CD4-positive, alpha-beta T cell treated with Interleukin-2 at 100 ng/mL for 4 hours (primary cell): ENCODE results near the gene IER5L.
A peak's percentile ranks its signal among the peaks of the same experiment; 100 is the strongest.
"Not testable (repeated sequence)": the region's sequence is repeated elsewhere in the genome, so short reads cannot be mapped to it uniquely, and the experiment has no call there.

Source experiments
- DNase-seq: peaks from one replicate; pipeline ENCODE4 v3.0.0-alpha.2; 2020; ENCODE audit warnings: low spot score

The IER5L gene

DNA sequence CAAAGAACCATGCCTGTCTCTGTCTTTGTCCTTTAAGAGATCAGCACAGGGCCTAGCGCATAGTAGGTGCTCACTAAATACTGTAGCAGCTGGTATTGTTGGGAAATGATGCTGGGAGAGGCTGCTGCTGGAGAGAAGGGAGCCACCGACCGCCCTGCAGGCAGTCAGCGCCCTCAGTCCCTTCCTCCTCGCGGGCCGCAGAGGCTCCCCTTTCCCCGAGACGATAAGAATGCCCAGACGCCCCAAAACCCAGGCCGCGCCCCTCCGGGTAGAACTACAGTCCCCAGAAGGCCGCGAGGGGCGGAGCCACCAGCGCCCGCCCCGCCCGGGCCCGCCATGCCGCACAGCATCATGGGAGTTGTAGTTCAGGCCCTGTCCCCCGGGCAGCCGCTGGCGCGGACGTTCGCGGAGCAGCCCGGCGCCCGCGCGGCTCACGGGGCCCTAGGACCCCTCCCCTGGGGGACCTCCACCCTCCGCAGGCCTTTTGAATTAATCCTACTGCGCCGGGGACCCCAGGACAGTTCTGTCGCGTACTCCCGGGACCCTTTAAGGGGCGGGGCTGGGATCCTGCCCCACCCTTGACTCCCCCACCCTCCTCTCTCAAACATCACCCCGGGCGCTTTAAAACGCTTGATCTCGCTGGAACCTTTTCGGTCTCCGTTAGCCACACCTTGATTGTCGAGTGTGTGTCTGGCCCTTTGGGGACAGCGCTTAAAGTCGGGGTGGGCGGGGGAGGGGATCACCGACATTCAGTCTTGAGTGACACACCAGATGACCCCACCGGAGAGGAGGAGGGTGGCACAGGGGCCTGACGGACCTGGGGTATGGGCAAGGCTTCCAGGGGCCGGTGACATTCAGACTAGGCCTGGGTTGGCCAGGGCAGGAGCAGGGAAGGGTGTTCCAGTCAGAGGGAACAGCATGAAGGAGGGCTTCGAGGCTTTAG, 24.8 kb upstream of the IER5L start:
- peak; percentile 91 for DNase-seq

- DNase-seq: no peak
These were observed 23.8 kb upstream of the IER5L start for GRCh38 chr9:129201866-129202265.

DNA sequence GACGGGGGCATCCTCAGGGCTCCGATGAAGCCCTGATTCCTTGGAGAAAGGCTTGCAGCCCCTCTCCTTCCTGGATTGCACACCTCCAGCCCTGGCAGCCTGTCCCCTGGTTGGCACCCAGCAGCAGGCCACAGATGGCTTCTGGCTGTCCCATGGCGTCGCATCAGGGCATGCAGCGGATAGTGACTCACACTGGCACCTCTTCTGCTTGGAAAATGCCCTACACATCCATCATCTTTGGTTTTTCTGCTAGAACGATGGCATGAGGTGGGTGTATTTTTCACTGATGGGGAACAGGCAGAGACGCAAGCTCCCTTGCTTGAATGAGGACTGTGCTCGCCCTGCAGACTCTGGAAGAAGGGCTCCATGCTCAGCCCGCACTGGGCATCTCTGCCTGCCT, 23.2 kb upstream of the IER5L start:
- no peak for DNase-seq

DNA sequence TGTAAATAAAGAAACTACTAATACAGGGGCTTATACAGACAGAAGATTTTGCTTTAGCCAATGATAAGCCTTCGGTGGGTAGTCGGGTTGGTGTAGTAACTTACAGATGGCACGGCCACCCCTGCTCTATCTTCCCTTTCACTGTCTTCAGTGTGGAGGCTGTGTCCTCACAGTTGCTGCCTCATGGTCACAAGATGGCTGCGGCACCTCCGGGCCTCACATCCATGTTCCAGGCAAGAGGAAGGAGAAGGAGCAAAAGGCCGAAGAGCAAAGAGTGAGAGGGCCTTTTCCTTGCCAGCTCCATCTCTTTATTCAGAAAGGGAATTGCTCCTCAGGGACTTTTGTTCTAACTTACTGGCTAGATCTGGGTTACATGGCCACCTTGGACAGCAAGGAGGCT, 22.2 kb upstream of the IER5L start:
- no peak for DNase-seq

- DNase-seq: no peak
These were observed 21.0 kb upstream of the IER5L start for GRCh38 chr9:129199044-129199435.

DNA sequence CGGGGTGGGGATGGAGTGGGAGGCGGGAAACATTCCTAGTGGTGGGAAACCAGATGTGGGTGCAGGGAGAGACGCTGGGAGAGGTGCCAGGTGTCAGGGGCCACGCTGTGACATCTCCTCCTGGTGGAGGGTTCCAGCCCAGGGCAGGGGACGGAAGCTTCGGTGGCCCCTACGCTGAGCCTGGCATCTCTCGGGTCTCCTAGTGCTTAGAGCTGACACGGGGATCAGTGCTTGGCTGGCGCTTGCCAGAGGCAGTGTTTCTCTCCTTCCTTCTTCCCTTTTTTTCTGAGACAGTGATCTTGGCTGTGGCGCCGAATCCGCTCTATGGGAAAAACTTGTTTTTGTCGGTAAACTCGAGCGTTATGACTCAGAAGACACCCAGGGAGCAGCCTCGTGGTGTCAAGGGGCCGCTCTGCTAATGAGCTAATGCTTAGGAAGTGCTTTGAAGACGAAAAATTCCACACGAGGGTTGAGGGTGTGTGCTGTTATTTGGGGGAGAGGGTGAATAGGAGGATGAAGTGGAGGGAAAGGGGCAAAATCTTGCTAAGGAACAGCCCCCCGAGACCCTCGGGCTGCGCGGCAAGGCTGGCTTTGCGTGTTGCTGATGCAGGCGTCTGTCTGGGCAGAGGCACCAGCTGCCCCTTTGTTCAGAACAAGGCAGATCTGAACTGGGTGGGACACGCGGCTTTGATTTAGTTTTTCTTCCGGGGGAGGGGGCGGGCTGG, 20.4 kb upstream of the IER5L start:
- DNase-seq: no peak

GRCh38 chr9:129197978-129198318, 19.9 kb upstream of the IER5L start:
- no peak for DNase-seq

DNA sequence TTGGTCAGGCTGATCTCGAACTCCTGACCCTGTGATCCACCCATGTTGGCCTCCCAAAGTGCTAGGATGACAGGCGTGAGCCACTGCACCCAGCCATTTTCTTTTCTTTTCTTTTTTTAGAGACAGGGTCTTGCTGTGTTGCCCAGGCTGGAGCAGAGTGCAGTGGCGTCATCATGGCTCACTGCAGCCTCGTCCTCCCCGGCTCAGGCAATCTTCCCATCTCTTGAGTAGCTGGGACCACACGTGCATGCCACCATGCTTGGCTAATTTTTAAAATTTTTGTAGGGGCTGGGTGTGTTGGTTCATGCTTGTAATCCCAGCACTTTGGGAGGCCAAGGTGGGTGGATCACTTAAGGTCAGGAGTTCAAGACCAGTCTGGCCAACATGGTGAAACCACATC, 19.0 kb upstream of the IER5L start:
- not testable (repeated sequence) for DNase-seq

- no peak for DNase-seq
These were observed 17.5 kb upstream of the IER5L start for GRCh38 chr9:129195606-129196005.

- no peak for DNase-seq
These were observed 16.2 kb upstream of the IER5L start for GRCh38 chr9:129194221-129194620.

- DNase-seq: no peak
These were observed 15.6 kb upstream of the IER5L start for GRCh38 chr9:129193655-129194054.

DNA sequence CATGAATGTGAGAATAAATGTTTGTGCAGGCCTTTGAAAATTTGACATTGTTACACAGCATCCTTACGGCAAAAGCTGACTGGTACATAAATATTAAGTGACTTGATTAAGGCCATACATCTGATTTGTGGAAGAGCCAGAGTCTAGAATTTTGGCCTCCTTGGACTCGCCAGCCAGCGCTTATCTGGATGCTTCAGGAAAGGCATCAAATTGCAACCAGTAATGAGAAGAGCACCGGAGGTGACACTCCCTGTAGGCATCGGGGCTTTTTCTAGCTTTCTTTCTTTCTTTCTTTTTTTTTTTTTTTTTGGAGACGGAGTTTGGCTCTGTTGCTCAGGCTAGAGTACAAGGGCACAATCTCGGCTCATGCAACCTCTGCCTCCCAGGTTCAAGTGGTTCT, 13.2 kb upstream of the IER5L start:
- no peak for DNase-seq

- not testable (repeated sequence) for DNase-seq
These were observed 11.9 kb upstream of the IER5L start for GRCh38 chr9:129189971-129190370.

DNA sequence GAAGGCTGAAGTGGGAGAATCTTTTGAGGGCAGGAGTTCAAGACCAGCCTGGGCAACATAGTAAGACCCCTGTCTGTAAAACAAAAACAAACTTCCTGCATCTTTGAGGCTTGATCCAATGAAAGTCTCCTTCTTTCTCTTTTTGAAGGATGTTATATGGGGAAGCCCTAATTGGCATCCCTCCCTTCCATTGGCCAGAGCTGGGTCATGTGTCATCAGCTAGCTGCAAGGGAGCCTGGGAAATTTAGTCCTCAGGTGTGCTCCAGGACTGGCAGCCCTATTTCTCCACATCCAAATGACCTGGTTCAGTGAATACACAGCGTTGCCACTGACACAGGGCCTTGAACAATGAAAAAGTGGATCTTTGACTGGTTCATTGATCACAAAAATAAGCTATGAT, 9.0 kb upstream of the IER5L start:
- no peak for DNase-seq

DNA sequence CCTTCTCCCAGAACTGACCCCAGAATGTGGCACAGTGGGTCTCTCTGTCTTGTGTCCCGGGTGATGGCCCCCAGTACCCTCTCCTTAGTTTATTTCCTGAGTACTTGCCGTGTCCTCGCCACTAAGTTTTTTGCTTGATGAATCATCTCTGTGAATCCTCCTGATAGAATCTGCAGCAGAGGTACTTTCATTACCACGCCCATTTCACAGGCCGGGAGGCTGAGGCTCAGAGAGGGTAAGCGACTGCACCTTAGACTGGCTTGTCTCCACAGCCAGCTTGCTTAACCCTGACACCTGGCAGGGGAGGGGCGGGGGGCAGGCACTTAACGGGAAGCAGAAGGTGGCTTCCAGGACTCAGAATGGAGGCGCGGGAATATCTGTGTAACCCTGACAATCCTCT, 7.9 kb upstream of the IER5L start:
- DNase-seq: peak; percentile 35

DNA sequence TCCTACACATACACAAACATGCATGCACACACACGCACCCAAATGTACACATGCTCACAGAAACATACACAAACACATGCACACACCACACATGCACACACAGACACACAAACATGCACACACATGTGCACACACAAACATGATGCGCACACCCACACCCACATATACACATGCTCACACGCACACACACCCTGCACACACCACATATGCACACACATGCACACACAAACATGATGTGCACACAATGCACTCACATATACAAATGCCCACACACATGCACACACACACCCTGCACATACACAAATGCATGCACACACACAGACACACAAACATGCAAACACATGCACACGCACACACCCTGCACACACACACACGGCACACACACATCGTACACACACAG, 7.3 kb upstream of the IER5L start:
- DNase-seq: no peak

DNA sequence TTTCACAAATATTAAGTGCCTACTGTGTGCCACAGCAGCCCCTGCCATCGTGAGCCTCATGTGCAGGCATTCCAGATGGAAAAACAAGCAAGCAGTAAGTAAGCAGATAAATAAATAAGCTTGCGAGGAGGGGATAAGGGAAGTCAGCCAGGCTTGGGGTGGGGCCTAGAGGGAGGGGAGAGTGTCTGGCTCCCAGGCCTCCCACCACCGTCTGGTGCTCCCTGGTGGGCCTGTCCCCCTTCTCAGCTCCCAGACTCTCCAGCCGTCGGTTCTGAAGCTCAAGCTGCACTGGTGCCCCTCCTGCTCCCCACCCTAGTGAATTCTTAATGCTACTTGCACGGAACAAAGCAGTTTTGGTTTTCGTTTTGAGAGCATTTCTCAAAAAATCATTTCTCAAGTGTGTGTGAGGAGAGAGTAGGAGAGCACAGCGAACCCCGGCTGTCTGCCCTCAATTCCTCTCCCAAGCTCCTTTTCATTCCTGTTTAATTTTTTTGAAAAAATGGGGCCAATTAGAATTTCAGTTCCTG, 6.6 kb upstream of the IER5L start:
- DNase-seq: no peak

DNA sequence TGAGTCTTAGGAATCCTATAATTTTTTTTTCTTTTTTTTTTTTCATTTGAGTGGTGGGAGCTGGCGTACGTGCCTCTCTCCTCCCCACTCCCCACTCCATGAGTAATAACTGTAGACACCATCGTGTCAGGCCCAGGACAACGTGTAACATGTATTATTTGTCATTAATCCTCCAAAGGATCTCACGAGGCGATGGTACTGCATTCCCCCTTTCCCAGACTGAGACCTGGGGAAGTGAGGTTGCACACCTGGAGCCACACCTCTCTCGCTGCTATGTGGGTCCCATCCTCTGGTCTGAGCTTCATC, 6.1 kb upstream of the IER5L start:
- DNase-seq: no peak

- no peak for DNase-seq
These were observed 5.6 kb upstream of the IER5L start for GRCh38 chr9:129183495-129184218.

- DNase-seq: no peak
These were observed 4.8 kb upstream of the IER5L start for GRCh38 chr9:129182625-129183494.

- DNase-seq: no peak
These were observed 4.1 kb upstream of the IER5L start for GRCh38 chr9:129182122-129182521.

GRCh38 chr9:129181246-129181645, 3.2 kb upstream of the IER5L start:
- no peak for DNase-seq
